ENCODE data around the gene STK32B. TPM values are rescaled to one million over a fixed set of nuclear protein-coding genes. Genes with fewer than 3 reads are reported as not detected.

Gene STK32B
- total RNA-seq, 1 experiment from 2014 or later, result 11.6 TPM

DNA sequence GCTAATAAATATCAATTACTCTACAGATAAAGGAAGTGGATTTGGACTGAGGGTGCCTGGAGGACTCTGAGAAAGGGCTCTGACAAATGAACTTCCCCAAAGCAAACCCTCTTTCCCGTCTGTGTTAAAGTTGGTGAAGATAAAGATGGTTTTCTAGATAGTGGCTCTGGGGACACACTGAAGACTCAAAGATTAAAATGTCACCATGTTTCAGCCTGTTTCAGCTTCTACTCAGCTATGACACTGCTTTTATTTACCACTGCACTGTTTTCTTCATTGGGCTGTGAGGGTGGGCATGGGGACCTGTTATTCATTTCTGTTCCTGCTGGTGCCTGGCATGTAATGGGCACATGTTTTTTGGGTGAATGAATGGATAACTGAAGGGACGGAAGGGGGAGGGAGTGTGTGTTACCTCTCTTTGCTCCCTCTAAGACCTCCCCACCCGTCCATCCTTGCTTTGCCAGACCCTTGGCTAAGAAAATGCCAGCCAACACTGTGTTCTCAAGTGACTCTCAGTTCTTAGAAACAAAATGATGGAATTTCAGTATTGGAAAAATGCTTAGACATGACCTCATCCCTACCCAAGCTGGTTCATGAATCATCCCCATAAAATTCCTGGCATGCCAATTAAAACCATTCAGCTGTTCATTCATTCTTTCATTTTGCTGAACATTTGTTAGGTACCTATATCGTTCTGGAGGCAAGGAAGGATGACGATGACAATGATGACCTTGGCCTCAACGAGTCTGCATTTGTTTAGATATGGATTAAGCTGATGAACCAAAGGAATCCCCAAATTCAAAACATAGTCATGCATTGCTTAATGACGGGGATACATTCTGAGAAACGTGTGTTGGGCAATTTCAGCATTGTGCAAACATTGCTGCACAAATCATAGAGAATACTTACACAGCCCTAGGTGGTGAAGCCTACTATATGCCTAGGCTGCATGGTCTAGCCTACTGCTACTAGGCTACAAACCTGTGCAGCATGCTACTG is 13.4 kb upstream of the STK32B start:
- ATAC-seq, result peak; percentile 92
- peaks cover 14% of the 10 kb centered on the region for H3K4me1 ChIP-seq (ENCODE audit: control insufficient read depth, insufficient read depth, low read length)
- peak; percentile 90 for DNase-seq (ENCODE audit: low read depth, low spot score)
- no peaks in the 10 kb centered on the region for H3K27me3 ChIP-seq (ENCODE audit: control insufficient read depth, insufficient read depth, low read length)
- no TSS peak for BruUV-seq (replicated peaks)
- TF ChIP-seq SIN3A (IDR thresholded peaks at IDR 0.05; ENCODE audit: borderline replicate concordance, insufficient read depth, low read depth, low read length) (no peak), CTCF (IDR thresholded peaks at IDR 0.05) (no peak), TCF7L2 (IDR thresholded peaks at IDR 0.05; ENCODE audit: low read depth, low read length) (peak; percentile 24; the same call in 1 of the 2 replicates), POLR2AphosphoS5 (IDR thresholded peaks at IDR 0.05; ENCODE audit: low read depth, low read length) (0 out of 2 replicates have a peak, but pooled peaks have one; percentile 34)
- TF ChIP-seq, protein P1, sequence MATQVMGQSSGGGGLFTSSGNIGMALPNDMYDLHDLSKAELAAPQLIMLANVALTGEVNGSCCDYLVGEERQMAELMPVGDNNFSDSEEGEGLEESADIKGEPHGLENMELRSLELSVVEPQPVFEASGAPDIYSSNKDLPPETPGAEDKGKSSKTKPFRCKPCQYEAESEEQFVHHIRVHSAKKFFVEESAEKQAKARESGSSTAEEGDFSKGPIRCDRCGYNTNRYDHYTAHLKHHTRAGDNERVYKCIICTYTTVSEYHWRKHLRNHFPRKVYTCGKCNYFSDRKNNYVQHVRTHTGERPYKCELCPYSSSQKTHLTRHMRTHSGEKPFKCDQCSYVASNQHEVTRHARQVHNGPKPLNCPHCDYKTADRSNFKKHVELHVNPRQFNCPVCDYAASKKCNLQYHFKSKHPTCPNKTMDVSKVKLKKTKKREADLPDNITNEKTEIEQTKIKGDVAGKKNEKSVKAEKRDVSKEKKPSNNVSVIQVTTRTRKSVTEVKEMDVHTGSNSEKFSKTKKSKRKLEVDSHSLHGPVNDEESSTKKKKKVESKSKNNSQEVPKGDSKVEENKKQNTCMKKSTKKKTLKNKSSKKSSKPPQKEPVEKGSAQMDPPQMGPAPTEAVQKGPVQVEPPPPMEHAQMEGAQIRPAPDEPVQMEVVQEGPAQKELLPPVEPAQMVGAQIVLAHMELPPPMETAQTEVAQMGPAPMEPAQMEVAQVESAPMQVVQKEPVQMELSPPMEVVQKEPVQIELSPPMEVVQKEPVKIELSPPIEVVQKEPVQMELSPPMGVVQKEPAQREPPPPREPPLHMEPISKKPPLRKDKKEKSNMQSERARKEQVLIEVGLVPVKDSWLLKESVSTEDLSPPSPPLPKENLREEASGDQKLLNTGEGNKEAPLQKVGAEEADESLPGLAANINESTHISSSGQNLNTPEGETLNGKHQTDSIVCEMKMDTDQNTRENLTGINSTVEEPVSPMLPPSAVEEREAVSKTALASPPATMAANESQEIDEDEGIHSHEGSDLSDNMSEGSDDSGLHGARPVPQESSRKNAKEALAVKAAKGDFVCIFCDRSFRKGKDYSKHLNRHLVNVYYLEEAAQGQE (IDR thresholded peaks at IDR 0.05; ENCODE audit: insufficient read depth in 1 of 2, low read depth in 2 of 2, low read length in 1 of 2), result no peak
- H3K9me3 ChIP-seq (ENCODE audit: control insufficient read depth, insufficient read depth, low read depth, low read length), result no peaks in the 10 kb centered on the region
- H3K36me3 ChIP-seq (ENCODE audit: control insufficient read depth, insufficient read depth, low read length), result no peaks in the 10 kb centered on the region
- H3K27ac ChIP-seq (ENCODE audit: low read length), result peak overlapping the region; percentile 83
- ChIA-PET POLR2A (no interaction called here), CTCF (no interaction called here)
- in situ Hi-C loops (cut with HindIII; ENCODE audit: low pct_unique_long_range_greater_than_20kb, low sequenced_read_pairs), result no loop called here
- 0 out of 4 replicates have a peak overlapping the region, but pooled peaks of 1 of the 2 experiments have one; percentile 1 for H3K4me3 ChIP-seq (ENCODE audit: low read depth in 2 of 2, low read length in 2 of 2)
- intact Hi-C loops (cut with micrococcal nuclease; ENCODE audit: unreplicated experiment), result no loop called here

DNA sequence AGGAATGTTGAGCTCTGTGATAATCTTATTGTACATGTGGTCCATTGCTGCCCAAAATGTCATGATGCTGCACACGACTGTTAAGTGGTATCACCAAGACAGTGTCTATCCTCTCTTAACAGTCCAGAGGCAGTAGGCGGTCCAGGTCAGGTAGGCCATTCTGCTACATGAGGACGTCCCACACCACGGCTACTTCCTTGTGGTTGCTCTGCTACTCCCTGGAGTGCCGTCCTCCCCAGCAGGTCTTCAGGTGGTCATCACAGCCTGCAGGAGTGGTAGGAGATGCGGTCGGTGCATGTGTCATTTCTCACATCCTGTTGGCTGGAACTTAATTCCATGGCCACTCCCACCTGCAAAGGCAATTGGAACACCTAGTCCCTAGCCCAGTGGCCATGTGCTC is 11.5 kb upstream of the STK32B start:
- in situ Hi-C loops (cut with HindIII; ENCODE audit: low pct_unique_long_range_greater_than_20kb, low sequenced_read_pairs), result no loop called here
- TF ChIP-seq, protein P1 (IDR thresholded peaks at IDR 0.05; ENCODE audit: insufficient read depth in 1 of 2, low read depth in 2 of 2, low read length in 1 of 2), result no peak
- TF ChIP-seq TCF7L2 (IDR thresholded peaks at IDR 0.05; ENCODE audit: low read depth, low read length), result no peak
- TF ChIP-seq SIN3A (IDR thresholded peaks at IDR 0.05; ENCODE audit: borderline replicate concordance, insufficient read depth, low read depth, low read length), result no peak
- TF ChIP-seq CTCF (IDR thresholded peaks at IDR 0.05), result no peak
- TF ChIP-seq POLR2AphosphoS5 (IDR thresholded peaks at IDR 0.05; ENCODE audit: low read depth, low read length), result no peak
- ATAC-seq (no peak), DNase-seq (ENCODE audit: low read depth, low spot score) (no peak)
- no TSS peak for BruUV-seq (replicated peaks)
- Histone ChIP-seq H3K27me3 (ENCODE audit: control insufficient read depth, insufficient read depth, low read length) (no peaks in the 10 kb centered on the region), H3K4me3 (ENCODE audit: low read depth in 2 of 2, low read length in 2 of 2) (no peak overlapping the region), H3K27ac (ENCODE audit: low read length) (peak overlapping the region; percentile 20; the same call in 1 of the 2 replicates), H3K9me3 (ENCODE audit: control insufficient read depth, insufficient read depth, low read depth, low read length) (no peaks in the 10 kb centered on the region), H3K4me1 (ENCODE audit: control insufficient read depth, insufficient read depth, low read length) (peaks cover 14% of the 10 kb centered on the region), H3K36me3 (ENCODE audit: control insufficient read depth, insufficient read depth, low read length) (no peaks in the 10 kb centered on the region)
- ChIA-PET POLR2A (no interaction called here), CTCF (no interaction called here)
- intact Hi-C loops (cut with micrococcal nuclease; ENCODE audit: unreplicated experiment), result no loop called here

All from Panc1 (cell line).